Upper lobe of left lung (tissue), 4 donors: ENCODE data around the gene NCOR1.
"Not testable (repeated sequence)": the region's sequence is repeated elsewhere in the genome, so short reads cannot be mapped to it uniquely, and the experiment has no call there.

Experiments used
- CTCF ChIP-seq, 6 experiments: fragments of 450-650 bp in 4 of 6; fragments of 200-600 bp in 2 of 6; sonication (generic) in 2 of 6; IDR thresholded peaks; one replicate each; pipeline ENCODE4 v1.5.1; 2016 to 2019; ENCODE audit warnings: antibody characterized with exemption in 6 of 6
- POLR2A ChIP-seq, 4 donors: fragments of 450-650 bp; IDR thresholded peaks; one replicate each; pipeline ENCODE4 v1.5.1; 2016 to 2017; ENCODE audit warnings: antibody characterized with exemption in 4 of 4, mild to moderate bottlenecking in 2 of 4
- POLR2AphosphoS5 ChIP-seq, 2 donors: sonication (generic); formaldehyde crosslinking; IDR thresholded peaks; one replicate each; pipeline ENCODE4 v1.5.1; 2017; ENCODE audit warnings: antibody characterized with exemption in 2 of 2

- TF ChIP-seq POLR2AphosphoS5, POLR2A, CTCF (IDR thresholded peaks at IDR 0.05): not testable (repeated sequence)
Observed at GRCh38 chr17:16166766-16167165, 48.6 kb downstream of the NCOR1 start.
